ENCODE measurements around the gene OSBPL6.

The OSBPL6 gene

DNA sequence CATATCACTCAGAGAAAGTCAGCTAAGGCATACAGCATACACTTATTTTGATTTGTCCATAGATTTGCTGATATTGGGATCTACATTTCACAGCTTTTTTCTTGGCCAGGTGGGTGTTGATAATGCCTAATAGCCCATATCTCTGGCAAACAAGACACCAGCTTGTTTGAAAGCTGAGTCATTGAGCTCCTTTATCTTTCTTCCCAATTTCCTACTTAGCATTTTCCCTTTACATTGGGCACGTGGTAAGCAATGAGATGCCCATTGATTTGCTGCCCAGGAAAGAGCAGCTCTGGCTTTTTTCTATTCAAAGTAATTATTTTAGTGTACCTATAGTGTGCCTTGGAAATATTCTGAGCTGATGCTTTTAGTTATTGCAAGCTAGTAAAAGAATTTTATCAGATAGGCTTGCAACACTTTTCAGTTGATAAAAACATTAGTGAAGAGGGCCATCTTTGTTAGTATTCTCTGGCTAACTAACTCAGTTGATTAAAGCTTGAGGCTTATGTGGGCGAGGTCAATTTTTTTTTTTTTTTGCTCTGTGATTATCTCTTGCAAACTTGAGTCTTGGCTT is 79.6 kb downstream of the OSBPL6 start:
- DNase-seq (ENCODE audit: low read depth), result no peak

DNA sequence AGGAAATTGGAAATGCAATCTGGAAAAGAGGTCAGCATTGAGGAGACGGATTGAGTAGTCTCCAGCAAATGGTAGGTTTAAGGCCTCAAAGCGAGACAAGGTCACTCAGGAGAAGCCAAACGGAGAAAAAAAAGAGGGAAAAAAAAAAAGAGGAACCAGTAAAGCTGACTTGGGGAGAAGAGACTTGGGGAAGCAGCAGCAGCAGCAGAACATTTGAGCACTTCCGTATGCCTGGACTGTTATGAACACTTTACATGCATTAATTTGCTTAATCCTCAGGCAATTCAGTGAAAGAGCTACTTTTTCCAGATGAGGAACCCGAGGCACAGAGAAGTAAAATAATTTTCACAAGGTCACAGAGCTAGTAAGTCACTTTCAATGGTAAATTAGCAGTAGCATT is 81.3 kb downstream of the OSBPL6 start:
- DNase-seq (ENCODE audit: low read depth), result no peak

DNA sequence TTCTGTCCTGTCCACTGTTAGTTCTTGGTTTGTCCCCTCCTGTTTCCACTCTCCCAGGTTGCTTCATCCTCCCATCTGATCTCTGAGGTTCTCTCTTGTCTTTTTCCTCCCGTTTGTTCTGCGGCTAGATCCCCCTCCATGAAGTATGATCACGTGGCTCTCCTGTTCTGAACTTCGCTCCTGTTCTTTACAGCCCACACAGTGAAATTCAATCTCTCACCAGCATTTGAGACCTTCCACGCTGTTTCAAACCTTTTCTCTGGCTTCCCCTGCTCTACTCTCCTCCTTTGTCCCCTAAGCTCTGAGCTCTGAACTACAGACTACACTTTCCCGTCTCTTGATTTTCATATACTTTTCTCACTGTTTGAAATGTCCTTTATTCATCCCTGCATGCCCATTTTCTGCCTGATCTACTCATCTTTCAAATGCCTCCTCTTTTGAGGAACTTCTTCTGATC is 83.5 kb downstream of the OSBPL6 start:
- no peak for DNase-seq (ENCODE audit: low read depth)

DNA sequence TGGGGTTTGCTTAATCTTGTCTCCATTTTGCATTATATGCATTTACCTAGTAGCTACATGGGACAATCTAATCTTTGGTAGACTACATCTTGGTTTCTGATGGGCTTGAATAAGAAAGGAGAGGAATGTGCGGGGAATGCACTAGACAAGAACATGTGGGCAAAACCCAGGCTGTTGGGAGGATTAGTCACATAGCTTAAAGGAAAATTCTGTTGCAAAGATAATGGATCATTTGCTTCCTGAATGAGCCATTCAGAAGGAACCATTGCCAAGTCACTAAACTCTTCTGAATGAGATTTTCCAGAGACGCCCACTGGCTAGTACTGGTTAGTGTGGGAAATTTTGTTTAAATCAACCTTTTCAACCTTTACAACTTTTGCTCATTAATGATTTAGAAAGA is 84.8 kb downstream of the OSBPL6 start:
- DNase-seq (ENCODE audit: low read depth), result no peak

DNA sequence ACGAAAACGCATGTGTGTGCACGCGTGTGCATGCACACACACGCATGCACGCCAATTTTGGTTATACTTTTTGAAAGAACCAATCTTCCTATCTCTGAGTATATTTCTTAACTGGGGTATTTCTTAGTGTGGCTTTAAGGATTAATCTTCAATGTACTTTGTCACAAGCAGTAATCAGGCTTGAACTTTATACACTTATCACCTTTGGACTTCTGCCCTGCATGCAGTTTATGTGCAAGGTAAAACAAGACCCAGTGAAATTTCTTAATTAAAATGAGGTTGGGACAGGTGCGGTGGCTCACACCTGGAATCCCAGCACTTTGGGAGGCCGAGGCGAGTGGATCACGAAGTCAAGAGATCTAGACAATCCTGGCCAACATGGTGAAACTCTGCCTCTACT is 85.3 kb downstream of the OSBPL6 start:
- no peak for DNase-seq (ENCODE audit: low read depth)

DNA sequence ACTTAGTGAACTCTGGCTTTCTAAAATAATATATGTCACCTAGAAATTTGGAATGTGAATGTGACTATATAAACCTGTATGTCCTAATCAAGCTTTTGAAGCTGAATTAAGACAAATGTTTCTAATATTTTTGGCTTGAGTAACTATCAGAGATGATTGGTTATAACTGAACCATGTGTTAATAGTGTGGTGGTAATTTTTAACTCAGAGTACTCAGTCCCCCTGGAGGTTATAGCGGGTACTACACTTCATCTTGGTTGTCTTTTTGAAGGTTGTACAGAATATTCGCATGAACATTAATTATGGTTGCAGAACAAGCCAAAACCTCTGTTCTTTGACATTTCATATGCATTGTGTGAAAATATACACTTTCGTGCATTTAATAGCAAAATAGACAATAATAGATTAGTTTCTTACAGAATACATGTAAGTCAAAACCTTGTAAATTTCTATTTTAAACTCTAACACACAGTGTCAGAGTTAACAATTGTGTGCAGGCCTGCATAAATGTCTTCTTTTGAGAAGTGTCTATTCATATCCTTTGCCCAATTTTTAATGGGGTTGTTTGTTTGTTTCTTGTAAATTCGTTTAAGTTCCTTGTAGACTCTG is 86.0 kb downstream of the OSBPL6 start:
- peak; percentile 5 for DNase-seq (ENCODE audit: low read depth)

DNA sequence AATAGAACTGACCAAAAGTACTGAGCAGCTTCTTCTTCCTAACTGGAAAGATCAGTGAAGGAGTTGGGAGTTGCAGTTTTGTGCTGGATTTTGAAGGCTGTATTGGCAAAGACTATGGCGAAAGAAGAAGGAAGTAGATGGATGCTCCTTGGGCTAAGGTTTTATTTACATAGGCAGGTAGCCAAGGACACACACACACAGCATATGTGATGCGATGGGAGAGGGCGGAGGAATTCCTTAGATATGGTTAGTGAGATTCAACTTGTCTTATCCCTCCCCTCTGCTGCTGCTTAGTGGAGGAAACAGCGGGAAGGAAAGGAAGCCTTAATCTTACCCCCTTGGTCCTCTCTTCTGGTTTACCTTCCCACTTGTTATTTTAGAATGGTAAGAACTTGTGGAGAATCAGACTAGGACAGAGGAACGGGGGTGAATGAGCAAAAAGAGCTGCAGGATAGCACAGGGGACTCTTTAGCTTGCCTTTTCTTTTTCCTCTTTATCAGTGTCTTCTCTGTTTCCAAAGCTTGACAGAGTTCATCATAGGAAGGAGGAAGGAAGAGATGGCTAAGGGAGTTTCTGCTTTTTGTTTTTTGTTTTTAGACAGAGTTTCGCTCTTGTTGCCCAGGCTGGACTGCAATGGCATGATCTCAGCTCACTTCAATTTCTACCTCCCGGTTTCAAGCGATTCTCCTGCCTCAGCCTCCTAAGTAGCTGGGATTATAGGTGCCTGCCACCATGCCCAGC is 87.9 kb downstream of the OSBPL6 start:
- no peak for DNase-seq (ENCODE audit: low read depth)

DNA sequence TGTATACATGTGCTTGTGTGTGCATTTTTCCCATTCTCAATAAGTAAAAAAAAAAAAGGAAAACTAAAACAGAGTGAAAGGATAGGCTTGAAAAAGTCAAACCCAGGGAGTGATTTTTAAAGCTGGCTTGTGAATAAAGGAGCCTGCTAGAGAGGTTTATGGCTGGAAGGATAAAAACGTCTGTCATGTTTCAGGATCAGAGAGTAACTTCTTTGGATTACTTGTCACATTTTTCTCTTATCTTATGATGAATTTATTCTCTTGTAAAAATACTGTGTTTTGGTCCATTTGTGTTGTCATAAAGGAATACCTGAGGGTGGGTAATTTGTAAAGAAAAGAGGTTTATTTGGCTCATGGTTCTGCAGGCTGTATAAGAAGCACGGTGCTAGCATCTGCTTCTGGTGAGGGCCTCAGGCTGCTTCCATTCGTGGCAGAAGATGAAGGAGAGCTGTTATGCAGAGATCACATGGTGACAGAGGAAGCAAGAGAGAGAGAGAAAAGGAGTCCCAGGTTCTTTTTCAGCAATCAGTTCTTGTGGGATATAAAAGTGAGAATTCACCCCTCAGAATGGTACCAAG is 89.1 kb downstream of the OSBPL6 start:
- DNase-seq (ENCODE audit: low read depth), result no peak

DNA sequence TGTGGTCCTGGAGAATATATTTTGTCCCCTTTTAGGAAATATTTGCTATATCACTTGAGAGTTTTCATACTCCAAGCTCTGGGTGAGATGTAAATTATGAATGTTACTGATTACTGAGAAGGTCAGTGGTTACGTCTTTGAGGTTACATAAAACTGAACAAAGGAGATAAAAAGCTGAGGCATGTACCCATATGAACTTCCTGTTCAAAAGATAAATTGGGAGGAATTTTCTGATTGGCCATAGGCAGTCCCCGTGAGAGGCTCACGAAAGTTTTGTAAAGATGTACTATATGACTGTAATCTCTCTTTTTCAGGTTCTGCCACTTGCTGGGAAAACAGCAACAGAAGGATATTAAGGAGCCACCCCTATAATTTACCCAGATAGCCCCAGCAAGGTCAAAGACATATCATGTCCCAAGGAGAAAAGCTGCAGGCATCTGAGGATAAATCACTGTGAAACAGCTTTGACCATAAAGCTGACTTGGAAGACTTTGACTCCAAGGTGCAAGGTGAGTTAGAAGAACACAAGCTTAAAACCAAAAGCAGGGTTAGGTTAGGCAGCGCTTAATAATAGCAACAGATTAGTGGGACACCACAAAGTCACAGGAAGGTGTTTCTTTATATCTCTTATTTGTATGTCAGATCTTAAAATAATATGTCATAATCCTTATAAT is 90.4 kb downstream of the OSBPL6 start:
- DNase-seq (ENCODE audit: low read depth), result no peak

DNA sequence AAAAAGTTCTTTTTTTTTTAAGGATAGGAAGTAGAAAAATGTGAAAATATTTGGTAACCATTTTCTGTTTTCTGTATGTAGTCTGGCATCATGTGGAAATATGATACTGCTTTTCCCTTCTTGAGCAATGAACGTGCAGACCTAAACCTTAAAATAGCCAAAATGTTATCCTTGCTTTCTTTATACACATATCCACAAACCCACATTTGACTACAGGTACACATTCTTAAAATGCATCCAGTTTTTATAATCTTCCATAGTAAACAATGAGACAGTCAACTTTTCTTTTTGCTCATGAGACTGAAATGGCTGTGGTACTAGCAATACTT is 90.9 kb downstream of the OSBPL6 start:
- no peak for DNase-seq (ENCODE audit: low read depth)

DNA sequence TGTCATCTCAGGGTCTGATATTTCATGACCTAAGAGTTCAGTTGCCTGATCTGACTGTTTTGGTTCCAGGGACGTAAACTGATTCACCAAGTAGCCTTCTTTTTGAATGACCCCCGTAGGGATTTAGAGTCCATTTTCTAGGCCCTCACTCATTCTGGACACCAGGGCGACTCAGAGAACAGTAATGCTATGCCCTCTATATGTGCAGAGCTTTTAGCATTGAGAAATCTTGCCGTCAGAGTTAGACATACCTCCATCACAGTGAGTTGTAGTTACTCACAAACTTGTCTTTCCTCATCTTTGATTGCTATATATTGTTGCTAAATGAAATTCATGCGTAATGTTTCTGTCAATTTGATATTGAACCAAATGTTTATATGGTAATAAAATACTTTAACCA is 92.3 kb downstream of the OSBPL6 start:
- no peak for DNase-seq (ENCODE audit: low read depth)

DNA sequence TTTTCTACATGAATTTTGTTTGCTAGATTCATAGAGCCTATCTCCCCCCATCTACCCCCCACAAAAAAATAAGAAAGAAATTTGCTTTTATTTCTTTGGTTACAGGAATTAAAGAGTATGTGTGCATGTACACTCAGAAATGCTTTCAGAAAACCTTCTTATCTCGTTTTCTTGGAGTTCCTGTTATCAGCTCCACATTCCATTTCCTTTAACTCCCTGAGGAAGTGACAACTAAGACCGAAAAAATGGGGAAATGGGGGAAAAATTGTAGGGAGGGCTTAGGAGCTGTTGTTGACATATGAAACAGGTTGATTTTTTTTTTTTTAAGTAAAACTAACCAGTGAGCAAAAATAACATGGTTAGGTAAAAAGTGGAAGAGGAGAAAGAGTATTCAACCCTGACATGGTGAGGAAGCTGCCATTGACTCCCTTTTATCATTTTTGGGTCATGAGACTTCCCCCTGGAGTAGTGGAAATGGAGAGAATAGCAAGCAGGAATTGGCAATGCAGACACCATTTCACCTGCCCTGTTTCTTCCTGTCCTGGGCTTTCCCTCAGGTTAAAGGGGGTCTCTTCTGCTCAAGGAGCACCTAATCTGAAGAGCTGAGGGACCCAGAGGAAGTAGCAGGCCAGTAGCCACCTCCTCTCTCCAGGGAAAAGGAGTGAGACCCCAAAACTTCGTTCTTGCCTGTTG is 93.5 kb downstream of the OSBPL6 start:
- DNase-seq (ENCODE audit: low read depth), result no peak

DNA sequence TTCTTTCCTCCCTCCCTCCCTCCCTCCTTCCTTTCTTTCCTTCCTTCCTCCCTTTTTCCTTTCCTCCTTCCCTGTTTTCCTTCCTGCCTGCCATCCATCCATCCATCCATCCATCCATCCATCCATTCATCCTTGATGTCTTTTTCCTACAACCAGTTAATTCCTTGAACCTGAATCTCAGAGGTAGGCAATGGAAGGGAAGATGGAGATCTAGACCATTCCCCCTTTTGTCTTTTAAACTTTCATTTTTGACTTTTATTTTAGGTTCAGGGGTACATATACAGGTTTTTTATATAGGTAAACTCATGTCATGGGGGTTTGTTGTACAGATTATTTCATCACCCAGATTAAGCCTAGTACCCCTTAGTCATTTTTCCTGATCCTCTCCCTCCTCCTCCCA is 97.4 kb downstream of the OSBPL6 start:
- DNase-seq (ENCODE audit: low read depth), result no peak

DNA sequence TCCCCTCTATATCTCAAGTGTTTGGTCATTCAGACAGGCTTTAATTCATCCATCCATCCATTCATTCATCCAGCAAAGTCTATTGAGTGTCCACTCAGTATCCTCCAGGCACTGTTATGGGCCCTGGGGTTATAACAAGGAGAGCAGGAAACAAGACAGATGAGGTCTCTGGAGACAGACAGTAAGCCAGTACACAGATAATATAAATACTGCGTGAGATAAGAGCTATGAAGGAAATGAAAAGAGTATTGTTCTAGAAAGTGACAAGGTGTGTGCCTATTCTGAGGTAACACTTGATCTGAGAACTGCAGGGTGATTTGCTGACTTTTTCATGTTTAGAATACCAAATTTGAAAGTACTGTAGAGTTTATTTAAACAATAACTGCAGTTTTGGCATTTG is 98.3 kb downstream of the OSBPL6 start:
- no peak for DNase-seq (ENCODE audit: low read depth)

DNA sequence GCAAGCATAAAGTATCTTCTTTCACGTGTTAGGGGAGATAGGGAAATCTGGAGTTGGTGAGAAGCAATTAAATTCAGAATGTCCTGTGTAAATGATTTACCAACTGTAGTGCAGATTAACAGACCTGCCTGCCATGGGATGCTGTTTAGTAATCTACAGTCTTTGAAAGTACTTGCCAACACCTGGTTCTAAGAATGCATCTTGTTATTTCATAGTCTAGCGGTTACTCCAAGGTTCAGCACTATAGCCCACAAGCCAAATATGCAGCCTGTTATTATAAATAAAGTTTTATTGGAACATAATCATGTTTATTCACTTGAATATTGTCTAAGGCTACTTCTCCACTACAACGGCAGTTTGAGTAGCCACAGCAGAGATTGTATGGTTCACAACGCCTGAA is 100.8 kb downstream of the OSBPL6 start:
- DNase-seq (ENCODE audit: low read depth), result no peak

DNA sequence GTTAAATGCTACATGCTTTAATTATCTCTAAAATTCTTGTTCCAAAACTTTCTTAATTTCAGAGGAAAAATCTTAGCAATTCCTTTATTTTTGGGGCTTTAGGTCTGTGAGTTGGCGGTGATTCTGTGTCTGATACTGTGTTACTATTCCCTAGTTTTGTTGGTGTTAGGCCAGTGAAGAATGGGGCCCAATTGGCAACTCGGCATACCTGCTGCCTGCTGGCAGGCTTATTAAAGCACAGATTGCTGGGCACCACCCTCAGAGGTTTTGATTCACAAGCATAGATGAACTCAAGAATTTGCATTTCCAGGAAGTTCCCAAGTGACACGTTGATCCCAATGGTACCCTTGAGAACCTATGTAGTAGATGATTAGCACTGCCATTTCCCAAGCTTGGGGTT is 101.6 kb downstream of the OSBPL6 start:
- no peak for DNase-seq (ENCODE audit: low read depth)

DNA sequence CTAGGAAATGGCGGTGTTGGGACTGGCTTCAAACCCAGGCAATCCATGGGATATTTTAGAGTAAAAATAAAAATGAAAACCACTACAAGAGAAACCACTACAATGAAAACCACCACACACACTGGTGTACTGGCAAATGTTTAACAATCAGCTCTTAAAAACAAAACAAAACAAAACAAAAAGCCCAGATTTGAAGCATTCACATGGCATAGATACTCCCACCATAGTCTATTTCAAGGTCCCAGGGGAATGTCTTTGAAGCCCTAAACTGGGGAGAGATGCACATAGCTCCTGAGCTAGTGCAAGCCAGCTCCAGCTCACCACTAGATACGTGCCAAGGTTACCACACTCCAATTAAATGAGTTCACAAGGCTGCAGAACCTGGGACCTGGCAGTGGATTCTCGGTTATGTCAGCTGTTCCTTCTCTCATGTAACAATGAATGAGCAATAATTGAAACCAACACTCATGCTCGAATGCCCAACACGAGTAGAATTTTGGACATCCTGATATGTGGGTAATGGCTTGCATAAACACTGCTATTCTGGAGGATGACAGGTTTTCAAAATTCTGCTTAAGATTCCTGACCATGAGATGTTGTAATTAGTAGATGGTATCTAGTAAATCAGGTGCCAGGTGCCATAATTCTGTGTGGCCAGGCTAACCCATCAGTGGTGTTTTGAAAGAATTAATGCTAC is 102.2 kb downstream of the OSBPL6 start:
- no peak for DNase-seq (ENCODE audit: low read depth)

DNA sequence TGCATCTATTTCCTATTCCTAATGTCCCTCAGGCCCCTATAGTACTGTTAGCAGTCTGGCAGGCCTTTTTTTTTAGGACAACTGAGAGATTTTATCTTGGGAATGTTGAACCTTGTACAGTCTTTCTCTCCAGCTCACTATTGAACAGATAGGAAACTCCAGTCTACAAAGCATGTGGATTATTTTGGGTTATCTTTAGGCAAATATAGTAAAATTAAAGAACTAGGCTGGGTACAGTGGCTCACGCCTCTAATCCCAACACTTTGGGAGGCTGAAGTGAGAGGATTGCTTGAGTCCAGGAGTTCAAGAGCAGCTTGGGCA is 102.7 kb downstream of the OSBPL6 start:
- DNase-seq (ENCODE audit: low read depth), result no peak

DNA sequence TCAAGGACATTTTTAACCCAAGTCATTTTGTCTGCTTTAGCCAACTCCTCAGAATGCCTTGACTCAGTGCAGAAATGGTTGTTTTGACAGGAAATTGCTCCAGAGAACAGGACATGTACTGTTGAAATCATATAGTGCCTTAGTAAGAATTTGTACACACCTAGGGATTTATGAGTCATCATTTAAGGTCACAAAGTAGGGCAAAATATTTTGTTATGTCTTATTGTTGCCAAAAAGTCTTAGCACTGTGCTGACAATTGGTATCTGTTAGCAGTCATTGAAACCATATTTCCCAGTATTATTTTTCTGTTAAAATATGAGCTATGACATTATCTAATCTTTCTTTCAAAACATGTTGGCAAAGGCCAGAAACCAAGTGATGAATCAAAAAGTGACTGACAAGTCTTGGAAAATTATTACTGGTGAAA is 104.5 kb downstream of the OSBPL6 start:
- DNase-seq (ENCODE audit: low read depth), result no peak

DNA sequence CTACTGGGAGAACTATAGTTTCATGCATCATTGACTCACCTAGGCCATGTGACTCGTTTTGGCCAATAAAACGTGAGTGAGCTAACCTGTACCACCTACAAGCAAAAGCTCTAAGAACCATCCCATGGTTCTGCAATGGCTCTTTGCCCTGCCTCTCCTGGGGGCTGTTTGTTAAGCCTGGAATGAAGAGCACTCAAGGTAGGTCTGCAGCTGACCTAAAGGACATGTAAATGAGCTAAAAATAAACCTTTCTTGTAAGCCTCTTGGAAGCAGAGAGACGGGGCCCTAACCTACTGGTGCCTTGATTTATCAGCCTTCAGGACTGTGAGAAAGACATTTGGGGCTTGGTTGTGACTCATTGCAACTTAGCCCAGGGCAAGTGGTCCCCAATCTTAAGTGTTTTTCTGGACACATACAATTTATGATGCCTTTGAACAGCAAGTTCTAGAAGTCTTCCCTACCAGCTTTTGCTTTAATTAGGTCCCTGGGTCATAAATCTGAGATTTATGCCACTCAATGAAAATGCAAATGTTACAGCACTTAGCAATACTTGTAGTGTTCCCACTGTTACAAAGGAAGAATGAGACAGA is 107.4 kb downstream of the OSBPL6 start:
- no peak for DNase-seq (ENCODE audit: low read depth)

DNA sequence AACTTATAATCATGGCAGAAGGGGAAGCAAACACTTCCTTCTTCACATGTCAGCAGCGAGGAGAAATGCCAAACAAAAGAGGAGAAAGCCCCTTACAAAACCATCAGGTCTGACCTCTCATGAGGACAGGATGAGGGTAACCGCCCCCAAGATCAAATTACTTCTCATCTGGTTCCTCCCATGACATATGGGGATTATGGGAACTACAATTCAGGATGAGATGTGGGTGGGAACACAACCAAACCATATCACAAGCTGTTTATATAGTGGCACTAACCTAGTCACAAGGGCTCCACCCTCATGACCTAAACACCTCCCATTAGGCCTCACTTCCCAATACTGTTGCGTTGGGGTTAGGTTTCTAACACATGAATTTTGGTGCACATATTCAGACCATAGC is 110.0 kb downstream of the OSBPL6 start:
- DNase-seq (ENCODE audit: low read depth), result no peak

Measured in stimulated activated CD4-positive, alpha-beta T cell treated with anti-CD3 and anti-CD28 coated beads, Interleukin-2, amount 100 ng/mL, for 4 hours (primary cell).